Right atrium auricular region (tissue), 2 donors: ENCODE results near the gene AGRP. TPM values are rescaled to one million over a fixed set of nuclear protein-coding genes. Genes with fewer than 3 reads are reported as not detected.

Experiments used
- DNase-seq: peaks from one replicate; pipeline ENCODE4 v3.0.0-alpha.2; 2019; ENCODE audit warnings: low spot score
- H3K27ac ChIP-seq, 2 donors: fragments of 200-600 bp; sonication (generic); 1 replicate in 1 of 2; 2 replicates in 1 of 2; pipeline ENCODE4 v1.5.1; 2016 to 2019
- H3K27me3 ChIP-seq, 2 donors: fragments of 200-600 bp; sonication (generic); one replicate each; pipeline versions ENCODE4 v1.5.1 to v1.6.0; 2017 to 2019
- H3K36me3 ChIP-seq: fragments of 200-600 bp; sonication (generic); one replicate; pipeline ENCODE4 v1.5.1; 2016
- H3K4me1 ChIP-seq, 2 donors: fragments of 200-600 bp; sonication (generic); one replicate each; pipeline versions ENCODE4 v1.5.1 to v1.6.0; 2017 to 2019
- H3K4me3 ChIP-seq, 2 donors: fragments of 200-600 bp; sonication (generic); 1 replicate in 1 of 2; 2 replicates in 1 of 2; pipeline ENCODE4 v1.5.1; 2017 to 2019; ENCODE audit warnings: mild to moderate bottlenecking in 1 of 2, moderate library complexity in 1 of 2
- H3K9me3 ChIP-seq, 2 donors: fragments of 200-600 bp; sonication (generic); one replicate each; pipeline ENCODE4 v1.5.1; 2019
- CTCF ChIP-seq, 2 donors: fragments of 200-600 bp; sonication (generic); IDR thresholded peaks; one replicate each; pipeline ENCODE4 v1.5.1; 2019; ENCODE audit warnings: antibody characterized with exemption in 2 of 2
- total RNA-seq, 2 donors: library from RNA; depleted of rRNA; stranded (reverse); fragments of >200 nt; gene quantifications; one replicate each; pipeline ENCODE4 v1.1.0, GENCODE V29; 2016

Gene AGRP
- total RNA-seq, 2 donors from 2014 or later = not detected

GRCh38 chr16:67454104-67454503, 29.2 kb downstream of the AGRP start:
- H3K4me1 ChIP-seq = peaks cover 0 to 65% of the 10 kb centered on the region in 2 donors
- no peaks in the 10 kb centered on the region for H3K27me3 ChIP-seq
- no peak for DNase-seq
- no peaks in the 10 kb centered on the region for H3K9me3 ChIP-seq
- H3K4me3 ChIP-seq = no peak overlapping the region
- H3K27ac ChIP-seq = no peak overlapping the region
- peaks cover 21% of the 10 kb centered on the region for H3K36me3 ChIP-seq
- no peak for TF ChIP-seq CTCF (IDR thresholded peaks at IDR 0.05)

- H3K27ac ChIP-seq = no peak overlapping the region
- peaks cover 0 to 63% of the 10 kb centered on the region in 2 donors for H3K4me1 ChIP-seq
- H3K4me3 ChIP-seq = no peak overlapping the region
- H3K36me3 ChIP-seq = peaks cover 21% of the 10 kb centered on the region
- H3K9me3 ChIP-seq = no peaks in the 10 kb centered on the region
- no peaks in the 10 kb centered on the region for H3K27me3 ChIP-seq
- no peak for TF ChIP-seq CTCF (IDR thresholded peaks at IDR 0.05)
- no peak for DNase-seq
These were observed 31.5 kb downstream of the AGRP start for GRCh38 chr16:67451704-67452435.

GRCh38 chr16:67451061-67451703, 32.2 kb downstream of the AGRP start:
- peaks cover 21% of the 10 kb centered on the region for H3K36me3 ChIP-seq
- H3K27ac ChIP-seq = peak overlapping the region in 1 of 2 donors; percentile 16
- no peak overlapping the region for H3K4me3 ChIP-seq
- no peak for DNase-seq
- H3K9me3 ChIP-seq = no peaks in the 10 kb centered on the region
- H3K4me1 ChIP-seq = peaks cover 0 to 63% of the 10 kb centered on the region in 2 donors
- no peaks in the 10 kb centered on the region for H3K27me3 ChIP-seq
- no peak for TF ChIP-seq CTCF (IDR thresholded peaks at IDR 0.05)

- no peak for DNase-seq
These were observed 33.6 kb downstream of the AGRP start for GRCh38 chr16:67449739-67450138.

GRCh38 chr16:67449336-67449735, 34.0 kb downstream of the AGRP start:
- TF ChIP-seq CTCF (IDR thresholded peaks at IDR 0.05) = no peak
- H3K27ac ChIP-seq = peak overlapping the region; percentile 63 to 64
- no peak for DNase-seq
- H3K9me3 ChIP-seq = no peaks in the 10 kb centered on the region
- no peak overlapping the region for H3K4me3 ChIP-seq
- H3K36me3 ChIP-seq = peaks cover 21% of the 10 kb centered on the region
- H3K4me1 ChIP-seq = peaks cover 0 to 80% of the 10 kb centered on the region in 2 donors
- H3K27me3 ChIP-seq = no peaks in the 10 kb centered on the region

More at GRCh38 chr16:67449739-67450138, 33.6 kb downstream of the AGRP start:
- Histone ChIP-seq H3K4me1 (peaks cover 0 to 76% of the 10 kb centered on the region in 2 donors), H3K9me3 (no peaks in the 10 kb centered on the region), H3K4me3 (no peak overlapping the region), H3K36me3 (peaks cover 21% of the 10 kb centered on the region), H3K27me3 (no peaks in the 10 kb centered on the region), H3K27ac (peak overlapping the region; percentile 63 to 64)
- TF ChIP-seq CTCF (IDR thresholded peaks at IDR 0.05) = no peak
